Effector memory CD4-positive, alpha-beta T cell (primary cell): Measurements from ENCODE around the gene PANX2.
"Not testable (repeated sequence)": the region's sequence is repeated elsewhere in the genome, so short reads cannot be mapped to it uniquely, and the experiment has no call there.

Source experiments
- DNase-seq, 3 donors: peaks; one replicate each; pipeline ENCODE4 v3.0.0-alpha.2; 2020
- H3K27ac ChIP-seq: 2 replicates; pipeline ENCODE4 v1.7.0; 2013; ENCODE audit warnings: mild to moderate bottlenecking, low read length, moderate library complexity; ENCODE audit not compliant: insufficient read depth, poor library complexity, severe bottlenecking
- H3K27me3 ChIP-seq: replicated peaks from 2 replicates; pipeline ENCODE4 v1.7.0; 2013; ENCODE audit warnings: mild to moderate bottlenecking, low read length; ENCODE audit not compliant: insufficient read depth, control insufficient read depth, poor library complexity, severe bottlenecking
- H3K36me3 ChIP-seq: 2 replicates; pipeline ENCODE4 v1.7.0; 2013; ENCODE audit warnings: mild to moderate bottlenecking, low read length, moderate library complexity; ENCODE audit not compliant: control insufficient read depth, insufficient read depth
- H3K4me1 ChIP-seq: 2 replicates; pipeline ENCODE4 v1.7.0; 2013; ENCODE audit warnings: low read length, mild to moderate bottlenecking; ENCODE audit not compliant: control insufficient read depth, insufficient read depth, poor library complexity, severe bottlenecking
- H3K4me3 ChIP-seq: 2 replicates; pipeline ENCODE4 v1.7.0; 2013; ENCODE audit warnings: low read length, low read depth, mild to moderate bottlenecking; ENCODE audit not compliant: insufficient read depth, poor library complexity, severe bottlenecking
- H3K9me3 ChIP-seq: 2 replicates; pipeline ENCODE4 v1.7.0; 2013; ENCODE audit warnings: mild to moderate bottlenecking, low read length, moderate library complexity; ENCODE audit not compliant: control insufficient read depth
- total RNA-seq, 3 donors: gene quantifications; one replicate each; lab custom pipeline; 2026; lab: John Stamatoyannopoulos, UW

The PANX2 gene
- total RNA-seq: 0 to 0.39 (median 0.09) reads per million in 3 donors

GRCh38 chr22:50170453-50171318 is at the start of gene PANX2:
Gene PANX2, plus strand, starts transcription at chr22:50170731. Its CDS starts 0 bp downstream, at chr22:50170731.
- peaks cover 21% of the 10 kb centered on the region for H3K27me3 ChIP-seq
- H3K4me1 ChIP-seq: no peaks in the 10 kb centered on the region
- H3K27ac ChIP-seq: no peak within 1 kb of the TSS
- no peaks in the 10 kb centered on the region for H3K36me3 ChIP-seq
- H3K9me3 ChIP-seq: no peaks in the 10 kb centered on the region
- no peak for DNase-seq
- no peak within 1 kb of the TSS for H3K4me3 ChIP-seq

- H3K4me1 ChIP-seq: no peaks in the 10 kb centered on the region
- no peak overlapping the region for H3K27ac ChIP-seq
- no peaks in the 10 kb centered on the region for H3K27me3 ChIP-seq
- DNase-seq: no peak
- no peaks in the 10 kb centered on the region for H3K36me3 ChIP-seq
- H3K4me3 ChIP-seq: no peak overlapping the region
- peaks cover 4% of the 10 kb centered on the region for H3K9me3 ChIP-seq
Observed at GRCh38 chr22:50121202-50121740, 49.3 kb upstream of the PANX2 start.

- Histone ChIP-seq H3K4me1 (no peaks in the 10 kb centered on the region), H3K36me3 (no peaks in the 10 kb centered on the region)
Observed at GRCh38 chr22:50123119-50123518, 47.4 kb upstream of the PANX2 start.

GRCh38 chr22:50125029-50125428 is 45.5 kb upstream of the PANX2 start:
- H3K4me3 ChIP-seq: no peak overlapping the region
- no peaks in the 10 kb centered on the region for H3K36me3 ChIP-seq
- no peak overlapping the region for H3K27ac ChIP-seq
- H3K9me3 ChIP-seq: peaks cover 4% of the 10 kb centered on the region
- DNase-seq: no peak
- no peaks in the 10 kb centered on the region for H3K4me1 ChIP-seq
- H3K27me3 ChIP-seq: no peaks in the 10 kb centered on the region

More at GRCh38 chr22:50123119-50123518, 47.4 kb upstream of the PANX2 start:
- Histone ChIP-seq H3K27me3 (no peaks in the 10 kb centered on the region), H3K9me3 (peaks cover 4% of the 10 kb centered on the region), H3K27ac (no peak overlapping the region), H3K4me3 (no peak overlapping the region)
- no peak for DNase-seq

GRCh38 chr22:50129121-50129736 is 41.3 kb upstream of the PANX2 start:
- no peak overlapping the region for H3K4me3 ChIP-seq
- no peaks in the 10 kb centered on the region for H3K27me3 ChIP-seq
- H3K9me3 ChIP-seq: peaks cover under 1% of the 10 kb centered on the region
- no peak for DNase-seq
- no peaks in the 10 kb centered on the region for H3K4me1 ChIP-seq
- no peaks in the 10 kb centered on the region for H3K36me3 ChIP-seq
- no peak overlapping the region for H3K27ac ChIP-seq

GRCh38 chr22:50131894-50132293 is 38.6 kb upstream of the PANX2 start:
- no peak for DNase-seq
- Histone ChIP-seq H3K27ac (no peak overlapping the region), H3K27me3 (no peaks in the 10 kb centered on the region), H3K4me3 (no peak overlapping the region), H3K36me3 (no peaks in the 10 kb centered on the region), H3K9me3 (no peaks in the 10 kb centered on the region), H3K4me1 (no peaks in the 10 kb centered on the region)

- Histone ChIP-seq H3K4me1 (no peaks in the 10 kb centered on the region), H3K36me3 (no peaks in the 10 kb centered on the region), H3K27ac (no peak overlapping the region), H3K4me3 (no peak overlapping the region), H3K27me3 (no peaks in the 10 kb centered on the region), H3K9me3 (no peaks in the 10 kb centered on the region)
- no peak for DNase-seq
Observed at GRCh38 chr22:50134481-50134880, 36.0 kb upstream of the PANX2 start.

- Histone ChIP-seq H3K27ac (no peak overlapping the region), H3K9me3 (no peaks in the 10 kb centered on the region), H3K4me3 (no peak overlapping the region), H3K27me3 (no peaks in the 10 kb centered on the region), H3K36me3 (no peaks in the 10 kb centered on the region), H3K4me1 (no peaks in the 10 kb centered on the region)
- DNase-seq: no peak
Observed at GRCh38 chr22:50136581-50137015, 33.9 kb upstream of the PANX2 start.

- H3K36me3 ChIP-seq, H3K4me1 ChIP-seq, H3K4me3 ChIP-seq, DNase-seq, H3K27ac ChIP-seq, H3K9me3 ChIP-seq, H3K27me3 ChIP-seq: not testable (repeated sequence)
Observed at GRCh38 chr22:50137277-50137676, 33.3 kb upstream of the PANX2 start.

- H3K4me1 ChIP-seq: no peaks in the 10 kb centered on the region
- H3K27ac ChIP-seq: no peak overlapping the region
- no peak overlapping the region for H3K4me3 ChIP-seq
- DNase-seq: no peak
- no peaks in the 10 kb centered on the region for H3K9me3 ChIP-seq
- no peaks in the 10 kb centered on the region for H3K36me3 ChIP-seq
- peaks cover 4% of the 10 kb centered on the region for H3K27me3 ChIP-seq
Observed at GRCh38 chr22:50138041-50138440, 32.5 kb upstream of the PANX2 start.
